Cardiac muscle cell (in vitro differentiated cells and primary cell): Measurements from ENCODE around the gene UBE2J2. TPM values are rescaled to one million over a fixed set of nuclear protein-coding genes. Genes with fewer than 3 reads are reported as not detected.

Experiments used
- DNase-seq, 2 donors: peaks; one replicate each; pipeline versions ENCODE4 v3.0.0 to v3.0.0-alpha.2; 2010 to 2017; ENCODE audit warnings: low read depth in 1 of 2, low spot score in 1 of 2
- H3K27ac ChIP-seq: fragments of 200-600 bp; sonication (generic); 2 replicates; pipeline ENCODE4 v1.5.1; 2016
- H3K27me3 ChIP-seq: fragments of 200-600 bp; sonication (generic); 2 replicates; pipeline ENCODE4 v1.6.0; 2016; ENCODE audit warnings: control low read depth
- H3K36me3 ChIP-seq: fragments of 200-600 bp; sonication (generic); 2 replicates; pipeline ENCODE4 v1.5.1; 2016; ENCODE audit warnings: control low read depth
- H3K4me1 ChIP-seq: fragments of 200-600 bp; sonication (generic); 2 replicates; pipeline ENCODE4 v1.8.1; 2017; ENCODE audit warnings: low read depth, mild to moderate bottlenecking, mixed run types
- H3K4me3 ChIP-seq: fragments of 200-600 bp; sonication (generic); 2 replicates; pipeline ENCODE4 v1.5.1; 2016; ENCODE audit warnings: mild to moderate bottlenecking
- H3K9me3 ChIP-seq: fragments of 200-600 bp; sonication (generic); 2 replicates; pipeline ENCODE4 v1.5.1; 2017; ENCODE audit warnings: low read depth, mild to moderate bottlenecking, control low read depth
- polyA plus RNA-seq: library from polyadenylated mRNA; unstranded; fragments of >200 nt; fragmentation: Nextera tagmentation; extraction: Ambion mirVana; gene quantifications from 2 replicates; pipeline ENCODE4 v1.2.1, GENCODE V29; 2016
- total RNA-seq: library from RNA; depleted of rRNA; stranded (reverse); fragments of >200 nt; gene quantifications from 2 replicates; pipeline ENCODE4 v1.2.3, GENCODE V29; 2016
- TF ChIP-seq, protein P1 (sequence below): IDR thresholded peaks from 2 replicates; pipeline ENCODE4 v1.5.1; 2012; ENCODE audit warnings: low read depth, mild to moderate bottlenecking, low read length

Gene UBE2J2
- total and polyA plus RNA-seq, 2 experiments from 2014 or later: 64.2 to 87.3 TPM

- no peak for DNase-seq
- Histone ChIP-seq H3K4me1 (no peaks in the 10 kb centered on the region), H3K27me3 (no peaks in the 10 kb centered on the region), H3K27ac (no peak overlapping the region), H3K9me3 (no peaks in the 10 kb centered on the region), H3K4me3 (no peak overlapping the region), H3K36me3 (peaks cover 17% of the 10 kb centered on the region)
- TF ChIP-seq, protein P1, sequence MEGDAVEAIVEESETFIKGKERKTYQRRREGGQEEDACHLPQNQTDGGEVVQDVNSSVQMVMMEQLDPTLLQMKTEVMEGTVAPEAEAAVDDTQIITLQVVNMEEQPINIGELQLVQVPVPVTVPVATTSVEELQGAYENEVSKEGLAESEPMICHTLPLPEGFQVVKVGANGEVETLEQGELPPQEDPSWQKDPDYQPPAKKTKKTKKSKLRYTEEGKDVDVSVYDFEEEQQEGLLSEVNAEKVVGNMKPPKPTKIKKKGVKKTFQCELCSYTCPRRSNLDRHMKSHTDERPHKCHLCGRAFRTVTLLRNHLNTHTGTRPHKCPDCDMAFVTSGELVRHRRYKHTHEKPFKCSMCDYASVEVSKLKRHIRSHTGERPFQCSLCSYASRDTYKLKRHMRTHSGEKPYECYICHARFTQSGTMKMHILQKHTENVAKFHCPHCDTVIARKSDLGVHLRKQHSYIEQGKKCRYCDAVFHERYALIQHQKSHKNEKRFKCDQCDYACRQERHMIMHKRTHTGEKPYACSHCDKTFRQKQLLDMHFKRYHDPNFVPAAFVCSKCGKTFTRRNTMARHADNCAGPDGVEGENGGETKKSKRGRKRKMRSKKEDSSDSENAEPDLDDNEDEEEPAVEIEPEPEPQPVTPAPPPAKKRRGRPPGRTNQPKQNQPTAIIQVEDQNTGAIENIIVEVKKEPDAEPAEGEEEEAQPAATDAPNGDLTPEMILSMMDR: no peak
These were observed 41.2 kb upstream of the UBE2J2 start for GRCh38 chr1:1314678-1315335.

DNA sequence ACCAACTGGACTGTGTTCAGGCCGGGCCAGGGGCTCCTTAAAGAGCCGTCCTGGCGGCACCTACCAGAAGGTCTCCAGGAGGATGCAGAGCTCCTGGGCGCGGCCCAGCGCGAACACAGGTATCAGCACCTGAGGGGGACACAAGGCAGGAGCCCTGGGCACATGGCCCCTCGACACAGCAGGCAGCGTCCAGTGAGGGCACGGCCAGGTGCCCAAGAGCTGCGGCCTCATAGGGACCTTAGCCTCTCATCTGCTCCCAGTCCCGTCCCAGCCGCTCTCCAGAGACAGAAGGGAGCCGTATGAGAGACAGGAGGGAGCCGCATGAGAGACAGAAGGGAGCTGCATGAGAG, 40.6 kb upstream of the UBE2J2 start:
- peaks cover 16% of the 10 kb centered on the region for H3K36me3 ChIP-seq
- DNase-seq: no peak
- no peaks in the 10 kb centered on the region for H3K4me1 ChIP-seq
- no peak overlapping the region for H3K4me3 ChIP-seq
- TF ChIP-seq, protein P1: no peak
- no peak overlapping the region for H3K27ac ChIP-seq
- H3K9me3 ChIP-seq: no peaks in the 10 kb centered on the region
- no peaks in the 10 kb centered on the region for H3K27me3 ChIP-seq

GRCh38 chr1:1313500-1314236, 40.0 kb upstream of the UBE2J2 start:
- Histone ChIP-seq H3K9me3 (no peaks in the 10 kb centered on the region), H3K4me3 (no peak overlapping the region), H3K4me1 (no peaks in the 10 kb centered on the region), H3K27me3 (no peaks in the 10 kb centered on the region), H3K27ac (no peak overlapping the region), H3K36me3 (peaks cover 11% of the 10 kb centered on the region)
- TF ChIP-seq, protein P1: no peak
- DNase-seq: no peak

GRCh38 chr1:1312450-1313314, 39.0 kb upstream of the UBE2J2 start:
- H3K27me3 ChIP-seq: no peaks in the 10 kb centered on the region
- peaks cover 9% of the 10 kb centered on the region for H3K36me3 ChIP-seq
- H3K4me1 ChIP-seq: no peaks in the 10 kb centered on the region
- H3K4me3 ChIP-seq: no peak overlapping the region
- no peak overlapping the region for H3K27ac ChIP-seq
- no peaks in the 10 kb centered on the region for H3K9me3 ChIP-seq
- DNase-seq: no peak
- TF ChIP-seq, protein P1: no peak
